ENCODE results near the gene GABBR2. TPM values are rescaled to one million over a fixed set of nuclear protein-coding genes. Genes with fewer than 3 reads are reported as not detected.

The GABBR2 gene
- total RNA-seq, 1 donor from 2014 or later = 0.75 TPM

DNA sequence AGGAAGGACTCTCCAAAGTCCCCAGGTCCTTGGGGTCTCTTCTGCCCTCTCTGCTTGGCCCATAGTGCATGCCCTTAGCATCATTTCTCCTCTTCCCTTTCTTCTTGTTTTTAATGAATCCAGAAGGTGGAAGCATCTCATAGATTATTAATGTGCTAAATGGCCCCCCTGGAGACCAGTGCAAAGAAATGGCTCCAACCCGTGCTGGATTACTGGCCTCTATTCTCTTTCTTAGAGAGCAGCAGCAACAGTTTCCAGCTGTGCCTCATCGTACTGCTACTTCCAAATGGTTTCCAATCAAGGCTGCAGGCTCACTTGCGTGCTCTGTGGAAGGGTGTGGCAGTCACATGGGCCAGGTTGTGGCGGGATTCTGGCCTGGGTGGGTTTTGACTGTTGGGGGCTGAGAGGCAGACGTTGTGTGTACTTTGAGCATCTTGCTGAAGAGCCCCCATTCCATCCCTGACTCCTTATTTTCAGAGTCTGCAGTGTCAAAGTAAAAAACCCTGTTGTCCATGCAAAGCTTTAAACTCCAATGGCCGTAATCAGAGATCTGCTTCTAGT lies 139.7 kb downstream of the GABBR2 start:
- no peak overlapping the region for H3K4me3 ChIP-seq (ENCODE audit: low read depth, low read length)
- no peak for TF ChIP-seq CTCF (conservative IDR thresholded peaks at IDR 0.05; ENCODE audit: low read depth, low read length)
- DNase-seq (ENCODE audit: low read depth) = no peak

- DNase-seq (ENCODE audit: low read depth) = no peak
- H3K4me3 ChIP-seq (ENCODE audit: low read depth, low read length) = no peak overlapping the region
- TF ChIP-seq CTCF (conservative IDR thresholded peaks at IDR 0.05; ENCODE audit: low read depth, low read length) = no peak
These were observed 140.4 kb downstream of the GABBR2 start for GRCh38 chr9:98568234-98568908.

- H3K4me3 ChIP-seq (ENCODE audit: low read depth, low read length) = no peak overlapping the region
- no peak for DNase-seq (ENCODE audit: low read depth)
- no peak for TF ChIP-seq CTCF (conservative IDR thresholded peaks at IDR 0.05; ENCODE audit: low read depth, low read length)
These were observed 141.0 kb downstream of the GABBR2 start for GRCh38 chr9:98567540-98568233.

DNA sequence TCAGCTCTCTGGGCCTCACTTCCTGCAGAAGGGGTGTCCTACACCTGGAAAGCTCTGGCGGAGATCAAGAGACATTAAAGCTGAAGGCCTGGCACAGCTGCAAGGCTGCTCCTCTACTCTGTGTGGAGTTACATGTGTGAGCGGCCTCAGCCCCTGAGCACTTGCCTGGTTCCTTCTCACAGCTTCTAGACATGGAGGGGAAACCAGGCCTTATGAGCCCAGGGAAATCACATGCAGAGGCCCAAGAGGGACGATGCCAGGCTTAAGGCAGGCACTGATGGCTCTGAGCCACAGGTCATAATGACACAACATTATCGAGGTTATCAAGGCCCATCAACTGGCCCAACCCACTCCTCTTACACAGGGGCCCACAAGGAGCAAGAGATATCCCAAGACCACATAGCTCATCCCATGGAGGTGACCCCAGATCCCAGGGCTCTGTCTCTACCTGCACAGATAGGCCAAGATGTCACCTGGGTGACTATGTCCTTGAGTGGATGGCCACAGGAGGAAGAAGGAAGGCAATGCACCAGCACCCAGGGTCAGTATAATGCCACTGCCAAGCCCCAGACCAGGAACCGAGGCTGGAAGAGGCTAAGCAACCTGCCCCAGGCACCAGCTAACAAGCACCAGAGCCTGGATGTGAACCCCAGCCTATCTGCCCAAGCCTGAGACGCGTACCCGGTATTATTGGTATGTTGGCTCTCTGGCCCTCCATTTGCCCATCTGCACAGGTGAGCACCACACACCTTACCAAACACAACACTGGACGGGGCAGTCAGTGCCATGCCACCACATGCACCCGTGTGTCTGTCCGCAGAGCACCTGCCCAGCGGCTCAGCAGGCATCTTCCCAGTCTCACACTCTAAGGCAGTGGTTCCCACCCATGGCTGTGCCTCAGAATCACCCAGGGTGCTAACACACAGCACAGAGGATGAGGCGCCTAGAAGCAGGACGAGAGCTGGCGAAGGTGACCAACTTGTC lies 143.3 kb downstream of the GABBR2 start:
- no peak overlapping the region for H3K4me3 ChIP-seq (ENCODE audit: low read depth, low read length)
- DNase-seq (ENCODE audit: low read depth) = no peak
- no peak for TF ChIP-seq CTCF (conservative IDR thresholded peaks at IDR 0.05; ENCODE audit: low read depth, low read length)

DNA sequence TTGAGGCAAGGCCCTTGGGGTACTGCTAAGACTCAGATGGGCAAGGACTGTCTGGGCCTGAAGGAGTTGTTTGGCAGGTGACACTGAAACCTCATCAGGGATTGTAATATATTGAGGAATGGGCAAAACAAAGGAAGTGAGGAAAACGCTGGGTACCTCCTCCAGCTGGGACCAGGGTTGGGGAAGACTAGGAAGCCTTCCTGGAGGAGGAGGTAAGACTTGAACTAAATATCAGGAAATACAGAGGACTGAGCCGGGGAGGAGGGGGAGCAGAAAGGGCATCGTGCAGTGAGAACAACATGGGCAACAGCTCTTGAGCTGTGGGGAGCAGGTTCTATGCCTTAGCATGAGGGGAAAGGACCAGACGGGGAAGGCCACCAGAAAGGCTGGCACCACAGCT lies 144.0 kb downstream of the GABBR2 start:
- no peak for TF ChIP-seq CTCF (conservative IDR thresholded peaks at IDR 0.05; ENCODE audit: low read depth, low read length)
- no peak for DNase-seq (ENCODE audit: low read depth)
- H3K4me3 ChIP-seq (ENCODE audit: low read depth, low read length) = no peak overlapping the region

GRCh38 chr9:98563988-98564387 lies 144.7 kb downstream of the GABBR2 start:
- no peak for DNase-seq (ENCODE audit: low read depth)
- no peak for TF ChIP-seq CTCF (conservative IDR thresholded peaks at IDR 0.05; ENCODE audit: low read depth, low read length)
- no peak overlapping the region for H3K4me3 ChIP-seq (ENCODE audit: low read depth, low read length)
